BLaER1 treated with 17β-estradiol and CSF1 and Interleukin-3, amounts not matched to agents 10 nM and 100 nM (cell line): ENCODE results near the gene SLIT3.

ENCODE experiments used
- H3K27ac ChIP-seq, 11 experiments: shearing (Covaris generic); formaldehyde crosslinking; 2 replicates each; pipeline ENCODE4 v1.8.1; 2022
- H3K27me3 ChIP-seq, 11 experiments: shearing (Covaris generic); formaldehyde crosslinking; 2 replicates each; pipeline ENCODE4 v1.8.1; 2022
- H3K36me3 ChIP-seq, 11 experiments: shearing (Covaris generic); formaldehyde crosslinking; 2 replicates each; pipeline ENCODE4 v1.8.1; 2022
- H3K4me1 ChIP-seq, 10 experiments: shearing (Covaris generic); formaldehyde crosslinking; 2 replicates each; pipeline ENCODE4 v1.8.1; 2022
- H3K4me2 ChIP-seq, 11 experiments: shearing (Covaris generic); formaldehyde crosslinking; 2 replicates each; pipeline ENCODE4 v1.8.1; 2022
- H3K4me3 ChIP-seq, 10 experiments: shearing (Covaris generic); formaldehyde crosslinking; 2 replicates each; pipeline ENCODE4 v1.8.1; 2022
- H3K9ac ChIP-seq, 11 experiments: shearing (Covaris generic); formaldehyde crosslinking; 2 replicates each; pipeline ENCODE4 v1.8.1; 2022
- H3K9me3 ChIP-seq, 11 experiments: shearing (Covaris generic); formaldehyde crosslinking; replicated peaks in 1 of 11; 2 replicates each; pipeline ENCODE4 v1.8.1; 2022
- H4K20me1 ChIP-seq, 11 experiments: shearing (Covaris generic); formaldehyde crosslinking; 2 replicates each; pipeline ENCODE4 v1.8.1; 2022
- Cebpa-rat ChIP-seq, 11 experiments: shearing (Covaris generic); IDR thresholded peaks; 2 replicates each; pipeline ENCODE4 v1.8.1; 2022

SLIT3 gene

DNA sequence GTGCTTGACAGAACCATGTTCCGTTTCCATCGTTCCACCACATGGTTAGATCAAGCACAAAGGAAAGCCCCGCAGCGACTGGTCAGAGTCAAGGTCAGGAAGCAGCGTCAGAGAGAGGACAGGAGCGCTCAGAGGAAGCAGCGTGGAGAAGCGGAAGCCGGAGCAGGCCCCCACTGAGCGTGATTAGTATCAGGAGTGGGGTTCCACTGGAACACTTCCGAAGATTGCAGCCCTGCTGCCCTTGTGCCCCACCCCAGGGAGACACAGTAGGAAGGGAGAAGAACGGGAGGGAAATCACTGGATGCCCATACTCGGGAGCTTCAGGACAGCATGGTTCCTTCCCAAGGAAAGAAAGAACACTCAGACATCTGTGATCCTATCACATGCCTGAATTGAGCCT lies 532.8 kb downstream of the SLIT3 start:
- Histone ChIP-seq H3K4me1 (0 out of 20 replicates have a peak, but pooled peaks cover 0 to 7% (median 0%) of the 10 kb centered on the region in 10 experiments), H3K9me3 (peaks cover 10 to 23% (median 17%) of the 10 kb centered on the region in 11 experiments; a peak in 21 of 22 replicates), H3K27ac (no peak overlapping the region), H3K27me3 (no peaks in the 10 kb centered on the region), H3K9ac (no peak overlapping the region), H3K36me3 (no peaks in the 10 kb centered on the region), H4K20me1 (no peaks in the 10 kb centered on the region), H3K4me3 (no peak overlapping the region), H3K4me2 (no peak overlapping the region)
- TF ChIP-seq Cebpa-rat (IDR thresholded peaks at IDR 0.05): no peak

DNA sequence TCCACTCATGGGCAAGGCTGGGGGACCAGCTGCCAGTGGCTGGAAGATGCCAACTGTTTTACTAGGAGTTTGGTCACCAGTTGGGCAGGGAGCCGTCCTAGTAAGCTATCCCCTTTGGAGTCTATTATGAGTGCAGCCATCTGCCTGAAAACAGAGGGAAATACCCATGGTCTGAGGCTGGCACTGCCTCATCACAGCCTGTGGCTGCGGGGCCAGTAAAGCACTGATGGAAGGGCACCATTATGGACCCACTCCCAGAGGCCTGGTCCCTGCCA lies 534.6 kb downstream of the SLIT3 start:
- no peaks in the 10 kb centered on the region for H4K20me1 ChIP-seq
- no peak overlapping the region for H3K9ac ChIP-seq
- no peak overlapping the region for H3K4me3 ChIP-seq
- no peaks in the 10 kb centered on the region for H3K27me3 ChIP-seq
- H3K9me3 ChIP-seq: peaks cover 10 to 23% (median 17%) of the 10 kb centered on the region in 11 experiments; a peak in 21 of 22 replicates
- H3K4me1 ChIP-seq: 0 out of 20 replicates have a peak, but pooled peaks cover 0 to 7% (median 0%) of the 10 kb centered on the region in 10 experiments
- no peak overlapping the region for H3K4me2 ChIP-seq
- no peak overlapping the region for H3K27ac ChIP-seq
- TF ChIP-seq Cebpa-rat (IDR thresholded peaks at IDR 0.05): no peak
- no peaks in the 10 kb centered on the region for H3K36me3 ChIP-seq

DNA sequence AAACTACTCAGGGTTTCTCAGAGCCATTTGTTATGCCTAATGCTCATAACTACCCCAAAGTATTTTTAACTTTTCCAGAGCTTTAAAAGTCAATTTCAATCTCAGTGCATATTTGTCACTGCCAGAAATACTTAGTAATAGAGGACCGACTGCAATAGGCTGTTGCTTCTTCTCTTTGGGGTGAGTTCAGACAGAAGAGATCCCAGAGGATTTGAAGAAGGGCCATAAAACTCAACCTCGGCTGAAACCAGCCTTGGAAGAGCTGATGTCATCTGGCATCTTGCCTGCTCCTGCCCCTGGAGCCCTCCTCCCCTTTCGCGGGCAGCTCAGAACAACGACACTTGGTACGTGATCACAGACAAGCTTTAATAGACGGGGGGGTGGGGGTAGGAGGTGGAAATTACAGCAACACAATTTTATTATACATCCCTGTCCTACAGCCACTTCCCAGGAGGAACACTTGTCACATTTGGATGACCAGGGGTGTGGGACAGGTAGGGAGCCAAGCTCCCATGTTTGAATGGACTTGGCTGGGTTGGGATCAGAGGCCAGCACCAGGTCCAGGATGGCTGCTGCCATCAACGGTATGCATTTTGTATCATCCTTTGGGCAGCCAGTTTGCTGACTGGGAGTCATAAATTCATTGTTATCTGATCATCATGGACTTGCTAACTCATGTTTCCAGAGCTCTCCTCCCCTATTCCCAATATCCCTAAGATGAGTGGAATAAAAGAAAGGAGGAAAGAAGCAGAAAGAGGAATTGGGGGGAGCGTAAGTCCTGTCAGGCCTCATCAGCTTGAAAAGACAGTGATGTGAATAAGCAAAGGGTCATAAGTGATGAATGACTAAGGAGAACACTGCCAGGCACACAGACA lies 535.2 kb downstream of the SLIT3 start:
- no peaks in the 10 kb centered on the region for H4K20me1 ChIP-seq
- no peak overlapping the region for H3K9ac ChIP-seq
- no peak overlapping the region for H3K4me3 ChIP-seq
- no peak for TF ChIP-seq Cebpa-rat (IDR thresholded peaks at IDR 0.05)
- 0 out of 20 replicates have a peak, but pooled peaks cover 0 to 7% (median 0%) of the 10 kb centered on the region in 10 experiments for H3K4me1 ChIP-seq
- no peaks in the 10 kb centered on the region for H3K36me3 ChIP-seq
- peaks cover 10 to 23% (median 17%) of the 10 kb centered on the region in 11 experiments; a peak in 21 of 22 replicates for H3K9me3 ChIP-seq
- no peaks in the 10 kb centered on the region for H3K27me3 ChIP-seq
- H3K4me2 ChIP-seq: no peak overlapping the region
- H3K27ac ChIP-seq: no peak overlapping the region

DNA sequence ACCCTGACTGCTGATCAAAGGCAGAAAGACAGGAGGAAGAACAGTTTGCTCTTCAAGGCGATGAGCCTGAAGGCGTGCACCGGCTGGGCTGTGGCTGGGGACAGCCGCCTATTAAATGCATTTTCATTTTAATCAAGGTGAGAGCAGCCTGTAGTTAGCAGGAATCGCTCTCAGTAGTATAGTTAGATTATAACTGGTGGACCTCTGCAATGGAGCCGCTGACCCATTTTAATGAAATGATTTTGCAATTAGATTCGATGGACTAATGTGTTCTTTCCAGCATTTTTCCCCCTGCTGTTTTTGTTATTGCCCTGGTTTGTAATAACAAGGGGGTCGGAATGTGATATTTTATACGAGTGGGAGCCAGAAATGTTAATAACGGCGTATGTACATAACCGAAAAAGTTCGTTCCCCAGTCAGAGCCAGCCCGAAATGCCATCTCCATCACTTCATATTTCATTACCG lies 535.8 kb downstream of the SLIT3 start:
- TF ChIP-seq Cebpa-rat (IDR thresholded peaks at IDR 0.05): no peak
- Histone ChIP-seq H3K4me3 (no peak overlapping the region), H3K9me3 (peaks cover 10 to 23% (median 17%) of the 10 kb centered on the region in 11 experiments; a peak in 21 of 22 replicates), H4K20me1 (no peaks in the 10 kb centered on the region), H3K27me3 (no peaks in the 10 kb centered on the region), H3K4me2 (no peak overlapping the region), H3K4me1 (0 out of 20 replicates have a peak, but pooled peaks cover 0 to 7% (median 0%) of the 10 kb centered on the region in 10 experiments), H3K36me3 (no peaks in the 10 kb centered on the region), H3K27ac (no peak overlapping the region), H3K9ac (no peak overlapping the region)

DNA sequence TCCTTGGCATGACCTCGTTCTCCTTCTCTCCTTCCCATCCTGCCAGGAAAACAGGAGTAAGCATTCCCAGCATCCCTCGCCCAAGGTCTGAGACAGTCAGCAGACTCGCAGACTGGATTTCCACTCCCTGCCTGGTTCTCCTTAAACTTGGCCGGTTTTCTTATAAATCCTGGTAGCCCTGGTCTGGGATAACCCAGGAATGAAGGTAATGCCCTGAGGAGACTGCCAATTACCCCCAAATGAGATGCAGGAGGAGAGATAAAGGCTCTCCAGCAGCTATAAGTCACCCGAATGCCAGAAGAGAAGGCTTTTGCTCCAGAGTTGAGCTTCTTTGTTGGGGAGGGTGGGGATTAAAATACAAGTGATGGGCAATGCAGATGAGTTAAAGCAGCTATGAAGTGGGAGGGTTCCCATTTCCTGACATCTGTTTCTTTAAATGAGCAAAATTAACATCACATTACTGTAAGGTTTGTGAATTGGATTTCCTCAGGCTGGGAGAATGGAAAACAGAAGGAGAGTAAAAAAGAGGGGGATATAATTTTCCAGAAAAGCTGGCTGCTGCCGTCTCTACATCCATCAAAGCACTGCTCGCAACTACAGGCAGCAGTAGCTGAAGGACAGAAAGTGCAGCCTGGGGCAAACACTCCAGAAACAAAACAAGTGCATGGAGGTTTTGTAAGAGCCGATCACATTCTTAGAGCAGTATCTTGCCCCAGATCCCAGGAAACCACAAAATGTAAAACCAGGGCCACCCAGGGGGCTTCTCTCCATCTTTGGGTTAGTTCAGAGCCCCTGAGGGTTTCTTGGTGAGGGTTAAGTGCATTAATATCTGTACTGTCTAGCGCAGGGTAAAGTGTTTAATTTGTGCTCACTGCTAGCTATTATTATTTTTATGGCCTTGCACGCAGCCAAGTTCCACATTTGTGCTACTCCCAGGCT lies 544.2 kb downstream of the SLIT3 start:
- Histone ChIP-seq H3K36me3 (no peaks in the 10 kb centered on the region), H3K9me3 (no peaks in the 10 kb centered on the region), H3K27me3 (no peaks in the 10 kb centered on the region), H4K20me1 (no peaks in the 10 kb centered on the region), H3K9ac (no peak overlapping the region), H3K4me3 (no peak overlapping the region), H3K27ac (no peak overlapping the region), H3K4me2 (peak overlapping the region in 8 of 11 experiments; percentile 22 to 68 (median 48); a peak in 13 of 22 replicates), H3K4me1 (peaks cover 0 to 16% (median 10%) of the 10 kb centered on the region in 10 experiments; a peak in 15 of 20 replicates)
- no peak for TF ChIP-seq Cebpa-rat (IDR thresholded peaks at IDR 0.05)

DNA sequence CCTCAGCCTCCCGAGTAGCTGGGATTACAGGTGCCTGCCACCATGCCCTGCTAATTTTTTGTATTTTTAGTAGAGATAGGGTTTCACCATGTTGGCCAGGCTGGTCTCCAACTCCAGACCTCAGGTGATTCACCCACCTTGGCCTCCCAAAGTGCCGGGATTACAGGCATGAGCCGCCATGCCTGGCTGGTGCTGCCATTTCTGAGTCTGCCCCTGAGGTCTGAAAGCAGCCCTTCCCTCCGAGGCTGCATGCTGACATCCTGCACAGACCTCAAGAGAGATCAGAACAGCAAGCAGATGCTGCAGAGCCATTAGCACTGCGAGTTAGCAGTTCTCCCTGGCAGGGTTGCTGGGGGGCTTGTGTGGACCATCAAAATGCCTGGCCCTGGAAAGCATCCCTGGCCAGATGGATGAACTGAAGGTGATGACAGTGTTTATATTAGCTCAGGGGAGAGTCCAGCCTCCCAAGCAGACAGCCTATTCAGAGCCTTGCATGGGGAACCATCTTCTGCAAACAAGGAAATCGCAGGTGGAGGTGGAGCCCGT lies 545.3 kb downstream of the SLIT3 start:
- H3K27me3 ChIP-seq: no peaks in the 10 kb centered on the region
- H3K4me1 ChIP-seq: peaks cover 0 to 16% (median 10%) of the 10 kb centered on the region in 10 experiments; a peak in 15 of 20 replicates
- H3K4me2 ChIP-seq: no peak overlapping the region
- no peak overlapping the region for H3K4me3 ChIP-seq
- no peak overlapping the region for H3K9ac ChIP-seq
- H3K27ac ChIP-seq: no peak overlapping the region
- TF ChIP-seq Cebpa-rat (IDR thresholded peaks at IDR 0.05): no peak
- H3K9me3 ChIP-seq: no peaks in the 10 kb centered on the region
- H4K20me1 ChIP-seq: no peaks in the 10 kb centered on the region
- H3K36me3 ChIP-seq: no peaks in the 10 kb centered on the region

DNA sequence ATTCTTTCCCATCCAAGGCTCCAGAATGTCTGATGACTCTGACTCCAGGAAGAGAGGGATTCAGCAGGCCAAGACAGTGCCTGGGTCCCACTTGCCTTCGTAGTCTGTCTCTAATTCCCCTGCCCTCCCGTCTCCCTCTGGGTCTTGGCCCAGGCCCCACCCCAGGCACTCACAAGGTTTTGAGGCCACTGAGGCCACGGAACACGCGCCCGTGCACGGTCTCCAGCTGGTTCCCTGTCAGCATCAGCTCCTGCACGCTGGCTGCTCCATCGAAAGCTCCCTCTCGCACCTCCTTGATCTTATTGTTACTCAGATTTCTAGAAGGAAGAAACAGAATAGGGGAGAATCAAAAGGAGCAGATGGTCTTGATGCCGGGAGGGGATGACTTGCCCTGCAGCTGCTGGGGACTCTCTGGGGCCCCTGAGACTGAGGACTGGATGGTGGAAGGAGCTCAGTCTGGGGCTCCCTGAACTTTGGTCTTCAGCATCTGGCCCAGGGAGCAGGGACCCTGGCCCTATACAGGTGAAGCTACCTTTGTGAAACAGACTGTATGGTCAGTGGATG lies 547.2 kb downstream of the SLIT3 start:
- Histone ChIP-seq H3K27ac (no peak overlapping the region), H3K27me3 (no peaks in the 10 kb centered on the region), H3K36me3 (no peaks in the 10 kb centered on the region), H3K4me2 (no peak overlapping the region), H4K20me1 (no peaks in the 10 kb centered on the region), H3K9ac (no peak overlapping the region), H3K9me3 (no peaks in the 10 kb centered on the region), H3K4me1 (peaks cover 0 to 16% (median 10%) of the 10 kb centered on the region in 10 experiments; a peak in 15 of 20 replicates), H3K4me3 (no peak overlapping the region)
- TF ChIP-seq Cebpa-rat (IDR thresholded peaks at IDR 0.05): no peak

DNA sequence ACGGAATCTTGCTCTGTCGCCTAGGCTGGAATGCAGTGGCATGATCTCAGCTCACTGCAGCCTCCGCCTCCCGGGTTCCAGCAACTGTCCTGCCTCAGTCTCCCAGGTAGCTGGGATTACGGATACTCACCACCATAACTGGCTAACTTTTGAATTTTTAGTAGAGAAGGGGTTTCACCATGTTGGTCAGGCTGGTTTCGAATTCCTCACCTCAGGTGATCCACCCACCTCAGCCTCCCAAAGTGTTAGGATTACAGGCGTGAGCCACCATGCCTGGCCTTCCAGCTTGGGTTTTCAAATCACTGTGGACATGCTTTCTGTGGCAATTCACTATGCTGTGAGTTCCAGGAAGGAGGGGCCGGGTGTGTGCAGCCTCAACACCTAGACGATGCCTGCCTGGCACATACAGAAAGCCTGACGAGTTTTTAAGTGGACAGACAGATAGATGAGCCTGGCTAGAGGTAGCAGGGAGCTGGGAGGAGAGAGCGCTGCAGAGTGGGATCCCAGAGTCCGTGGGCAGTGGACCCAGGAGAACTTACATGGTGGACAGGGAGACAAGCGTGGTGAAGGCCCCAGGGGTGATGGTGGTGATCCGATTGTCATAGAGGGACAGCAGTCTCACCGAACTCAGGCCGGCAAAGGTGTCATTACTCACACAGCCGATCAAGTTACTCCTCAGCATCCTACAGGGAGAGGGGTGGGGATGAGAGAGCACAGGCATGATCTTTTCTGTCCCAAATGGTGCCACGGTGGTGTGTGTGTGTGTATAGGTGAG lies 548.3 kb downstream of the SLIT3 start:
- Histone ChIP-seq H4K20me1 (no peaks in the 10 kb centered on the region), H3K27me3 (no peaks in the 10 kb centered on the region), H3K27ac (no peak overlapping the region), H3K4me2 (no peak overlapping the region), H3K4me1 (peaks cover 0 to 15% (median 10%) of the 10 kb centered on the region in 10 experiments; a peak in 15 of 20 replicates), H3K4me3 (no peak overlapping the region), H3K9me3 (no peaks in the 10 kb centered on the region), H3K36me3 (no peaks in the 10 kb centered on the region), H3K9ac (no peak overlapping the region)
- no peak for TF ChIP-seq Cebpa-rat (IDR thresholded peaks at IDR 0.05)
